ENCODE results near the gene MUC6.

MUC6 gene

DNA sequence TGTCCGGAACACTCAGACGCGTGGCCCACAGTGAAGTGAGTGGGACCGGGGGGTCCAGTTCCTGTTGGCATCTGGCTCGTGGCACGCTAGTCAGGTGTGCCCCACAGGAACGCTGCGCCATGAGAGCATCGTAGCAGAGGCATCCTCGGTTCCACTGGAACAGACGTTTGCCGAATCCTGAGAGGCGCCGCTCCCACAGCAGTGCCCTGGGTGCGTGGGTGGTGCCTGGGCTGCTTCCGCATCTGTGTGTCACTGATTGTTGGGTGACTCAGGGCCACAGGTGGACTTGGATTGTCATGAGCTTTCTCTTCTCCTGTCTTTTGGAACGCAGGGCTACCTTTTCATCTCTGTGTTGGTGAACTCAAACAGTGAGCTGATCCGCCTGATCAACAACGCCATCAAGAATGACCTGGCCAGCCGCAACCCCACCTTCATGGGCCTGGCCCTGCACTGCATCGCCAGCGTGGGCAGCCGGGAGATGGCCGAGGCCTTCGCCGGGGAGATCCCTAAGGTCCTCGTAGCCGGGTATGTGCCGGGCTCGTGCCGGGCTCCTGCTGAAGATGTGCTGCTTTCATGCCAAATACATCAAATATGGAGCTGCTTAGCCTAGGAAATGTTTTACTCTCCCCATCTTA is 64.7 kb downstream of the MUC6 start:
- TF ChIP-seq EZH2phosphoT487 (IDR thresholded peaks at IDR 0.05; ENCODE audit: low read length) (no peak), EZH2 (optimal IDR thresholded peaks at IDR 0.05; ENCODE audit: low read depth, low read length) (no peak)
- TF ChIP-seq, protein P1, sequence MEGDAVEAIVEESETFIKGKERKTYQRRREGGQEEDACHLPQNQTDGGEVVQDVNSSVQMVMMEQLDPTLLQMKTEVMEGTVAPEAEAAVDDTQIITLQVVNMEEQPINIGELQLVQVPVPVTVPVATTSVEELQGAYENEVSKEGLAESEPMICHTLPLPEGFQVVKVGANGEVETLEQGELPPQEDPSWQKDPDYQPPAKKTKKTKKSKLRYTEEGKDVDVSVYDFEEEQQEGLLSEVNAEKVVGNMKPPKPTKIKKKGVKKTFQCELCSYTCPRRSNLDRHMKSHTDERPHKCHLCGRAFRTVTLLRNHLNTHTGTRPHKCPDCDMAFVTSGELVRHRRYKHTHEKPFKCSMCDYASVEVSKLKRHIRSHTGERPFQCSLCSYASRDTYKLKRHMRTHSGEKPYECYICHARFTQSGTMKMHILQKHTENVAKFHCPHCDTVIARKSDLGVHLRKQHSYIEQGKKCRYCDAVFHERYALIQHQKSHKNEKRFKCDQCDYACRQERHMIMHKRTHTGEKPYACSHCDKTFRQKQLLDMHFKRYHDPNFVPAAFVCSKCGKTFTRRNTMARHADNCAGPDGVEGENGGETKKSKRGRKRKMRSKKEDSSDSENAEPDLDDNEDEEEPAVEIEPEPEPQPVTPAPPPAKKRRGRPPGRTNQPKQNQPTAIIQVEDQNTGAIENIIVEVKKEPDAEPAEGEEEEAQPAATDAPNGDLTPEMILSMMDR (IDR thresholded peaks at IDR 0.05; ENCODE audit: low read length): no peak
- H3K4me2 ChIP-seq (ENCODE audit: low read depth, low read length): no peak overlapping the region
- H3K9ac ChIP-seq (ENCODE audit: low read length): no peak overlapping the region
- no peak overlapping the region for H3K27ac ChIP-seq (ENCODE audit: low read length)
- no peak for DNase-seq
- no peaks in the 10 kb centered on the region for H3F3A ChIP-seq (ENCODE audit: insufficient read depth, low read length)
- no peaks in the 10 kb centered on the region for H4K20me1 ChIP-seq (ENCODE audit: insufficient read depth, low read length)
- no peaks in the 10 kb centered on the region for H3K9me2 ChIP-seq (replicated peaks; ENCODE audit: insufficient read depth, low read length)
- H3K4me3 ChIP-seq (ENCODE audit: low read length): no peak overlapping the region
- H3K4me1 ChIP-seq (ENCODE audit: low read length): no peaks in the 10 kb centered on the region
- H3K9me3 ChIP-seq (replicated peaks; ENCODE audit: insufficient read depth, low read length): no peaks in the 10 kb centered on the region
- H3K79me2 ChIP-seq (ENCODE audit: low read length): peaks cover 25% of the 10 kb centered on the region
- no peaks in the 10 kb centered on the region for H3K27me3 ChIP-seq (replicated peaks; ENCODE audit: insufficient read depth, low read length)
- no peaks in the 10 kb centered on the region; the same call in 1 of the 2 replicates for H3K36me3 ChIP-seq (replicated peaks; ENCODE audit: insufficient read depth, low read length)
- no peak overlapping the region for H2AFZ ChIP-seq (ENCODE audit: low read length)

DNA sequence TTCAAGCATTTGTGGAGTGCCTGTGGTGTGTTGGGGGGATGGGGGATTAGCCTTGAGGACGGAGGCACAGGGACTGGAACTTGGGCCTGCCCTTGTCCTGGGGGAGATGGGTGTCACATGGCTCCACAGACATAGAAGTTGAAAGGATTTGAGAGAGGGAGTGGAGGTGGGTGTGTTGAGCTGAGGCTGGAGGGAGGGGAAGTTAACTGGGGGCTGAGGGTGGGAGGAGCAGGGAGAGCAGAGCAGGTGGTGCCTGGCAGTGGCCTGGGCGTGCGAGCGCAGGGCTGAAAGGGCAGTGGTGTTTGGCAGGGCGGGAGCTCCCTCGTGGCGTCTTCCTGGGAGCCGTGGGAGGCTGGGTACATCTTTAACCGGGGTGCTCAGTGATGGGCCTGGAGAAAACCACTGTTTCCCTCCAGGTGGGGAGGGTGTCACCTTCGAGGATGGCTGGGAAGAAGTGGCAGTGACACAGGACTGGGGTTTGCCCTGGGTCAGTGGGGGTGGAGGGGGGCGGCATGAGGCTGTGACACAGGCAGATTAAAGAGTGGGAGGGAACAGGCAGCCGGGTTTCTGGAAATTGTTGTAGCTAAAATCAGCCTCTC is 65.3 kb downstream of the MUC6 start:
- no peak overlapping the region for H3K4me2 ChIP-seq (ENCODE audit: low read depth, low read length)
- H3K9me3 ChIP-seq (replicated peaks; ENCODE audit: insufficient read depth, low read length): no peaks in the 10 kb centered on the region
- H3K27me3 ChIP-seq (replicated peaks; ENCODE audit: insufficient read depth, low read length): no peaks in the 10 kb centered on the region
- no peaks in the 10 kb centered on the region for H3F3A ChIP-seq (ENCODE audit: insufficient read depth, low read length)
- H3K4me3 ChIP-seq (ENCODE audit: low read length): no peak overlapping the region
- DNase-seq: no peak
- no peaks in the 10 kb centered on the region for H4K20me1 ChIP-seq (ENCODE audit: insufficient read depth, low read length)
- no peaks in the 10 kb centered on the region; the same call in 1 of the 2 replicates for H3K36me3 ChIP-seq (replicated peaks; ENCODE audit: insufficient read depth, low read length)
- no peak for TF ChIP-seq EZH2phosphoT487 (IDR thresholded peaks at IDR 0.05; ENCODE audit: low read length)
- TF ChIP-seq, protein P1 (IDR thresholded peaks at IDR 0.05; ENCODE audit: low read length): no peak
- no peak for TF ChIP-seq EZH2 (optimal IDR thresholded peaks at IDR 0.05; ENCODE audit: low read depth, low read length)
- H3K9me2 ChIP-seq (replicated peaks; ENCODE audit: insufficient read depth, low read length): no peaks in the 10 kb centered on the region
- H3K4me1 ChIP-seq (ENCODE audit: low read length): no peaks in the 10 kb centered on the region
- no peak overlapping the region for H3K9ac ChIP-seq (ENCODE audit: low read length)
- H2AFZ ChIP-seq (ENCODE audit: low read length): no peak overlapping the region
- no peak overlapping the region for H3K27ac ChIP-seq (ENCODE audit: low read length)
- H3K79me2 ChIP-seq (ENCODE audit: low read length): peaks cover 29% of the 10 kb centered on the region

DNA sequence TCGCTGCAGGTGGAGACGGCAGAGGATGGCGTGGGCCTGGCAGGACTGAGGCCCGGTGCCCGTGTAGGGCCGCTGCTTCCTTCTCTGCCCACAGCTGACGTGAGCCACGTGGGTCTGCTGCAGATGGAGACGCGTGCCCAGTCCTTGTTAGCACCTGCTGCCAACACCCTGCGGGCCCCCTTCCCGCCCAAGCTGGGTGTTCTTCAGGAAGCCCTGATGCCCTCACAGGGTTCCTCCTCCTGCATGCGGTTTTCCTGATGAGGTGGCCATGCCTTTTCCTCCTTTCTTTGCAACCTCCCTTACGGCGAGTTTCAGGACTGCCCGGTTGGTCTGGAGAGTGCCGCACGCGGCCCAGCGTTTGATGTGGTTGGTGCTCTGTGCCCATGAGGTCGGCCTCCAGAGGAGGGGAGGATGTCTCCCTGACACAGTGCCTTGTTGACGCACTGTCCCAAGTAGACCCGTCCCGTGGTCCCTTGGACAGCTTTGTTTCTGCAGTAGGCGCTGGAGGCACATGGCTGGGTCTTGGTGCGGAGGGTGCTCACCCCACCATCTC is 66.1 kb downstream of the MUC6 start:
- Histone ChIP-seq H3K27me3 (replicated peaks; ENCODE audit: insufficient read depth, low read length) (no peaks in the 10 kb centered on the region), H3K79me2 (ENCODE audit: low read length) (peaks cover 35% of the 10 kb centered on the region), H3K36me3 (replicated peaks; ENCODE audit: insufficient read depth, low read length) (no peaks in the 10 kb centered on the region; the same call in 1 of the 2 replicates), H4K20me1 (ENCODE audit: insufficient read depth, low read length) (no peaks in the 10 kb centered on the region), H3K4me2 (ENCODE audit: low read depth, low read length) (no peak overlapping the region), H2AFZ (ENCODE audit: low read length) (no peak overlapping the region), H3F3A (ENCODE audit: insufficient read depth, low read length) (no peaks in the 10 kb centered on the region), H3K9ac (ENCODE audit: low read length) (no peak overlapping the region), H3K9me3 (replicated peaks; ENCODE audit: insufficient read depth, low read length) (no peaks in the 10 kb centered on the region), H3K4me3 (ENCODE audit: low read length) (no peak overlapping the region), H3K9me2 (replicated peaks; ENCODE audit: insufficient read depth, low read length) (no peaks in the 10 kb centered on the region), H3K4me1 (ENCODE audit: low read length) (no peaks in the 10 kb centered on the region), H3K27ac (ENCODE audit: low read length) (no peak overlapping the region)
- no peak for TF ChIP-seq EZH2phosphoT487 (IDR thresholded peaks at IDR 0.05; ENCODE audit: low read length)
- TF ChIP-seq, protein P1 (IDR thresholded peaks at IDR 0.05; ENCODE audit: low read length): no peak
- no peak for TF ChIP-seq EZH2 (optimal IDR thresholded peaks at IDR 0.05; ENCODE audit: low read depth, low read length)
- no peak for DNase-seq
